Caco-2 (cell line): ENCODE results near the gene ZBTB26. TPM values are rescaled to one million over a fixed set of nuclear protein-coding genes. Genes with fewer than 3 reads are reported as not detected.

Experiments
- BruUV-seq: library from RNA; stranded (reverse); fragments of 400-500 nt; replicated peaks from 2 replicates; lab custom pipeline; 2021; lab: Mats Ljungman, UMichigan
- CTCF ChIA-PET: fragments of 300-600 bp; sonication (Branson Sonifier 250); formaldehyde crosslinking; loops from one replicate; lab custom pipeline; 2022; ENCODE audit warnings: antibody characterized with exemption; lab: Charles Lee
- POLR2A ChIA-PET: fragments of 300-600 bp; sonication (Branson Sonifier 250); formaldehyde crosslinking; loops from one replicate; lab custom pipeline; 2022; ENCODE audit warnings: antibody characterized with exemption; lab: Charles Lee
- DNase-seq, 2 experiments: peaks; one replicate each; pipeline versions ENCODE4 v3.0.0 to v3.0.0-alpha.2; 2020 to 2022
- H3K27me3 ChIP-seq: replicated peaks from 2 replicates; pipeline ENCODE4 v1.6.0; 2011; ENCODE audit warnings: low read length; ENCODE audit not compliant: control insufficient read depth, insufficient read depth
- H3K36me3 ChIP-seq: 2 replicates; pipeline ENCODE4 v1.5.1; 2011; ENCODE audit warnings: low read length; ENCODE audit not compliant: control insufficient read depth, insufficient read depth
- H3K4me1 ChIP-seq: fragments of 250-450 bp; sonication (Bioruptor Pico); 2 replicates; pipeline ENCODE4 v1.5.1; 2020; ENCODE audit warnings: mild to moderate bottlenecking
- H3K4me3 ChIP-seq: 2 replicates; pipeline ENCODE4 v1.5.1; 2011; ENCODE audit warnings: low read depth, mild to moderate bottlenecking, control low read depth, low read length
- H3K9me3 ChIP-seq: fragments of 250-450 bp; sonication (Bioruptor Pico); 2 replicates; pipeline ENCODE4 v1.5.1; 2020; ENCODE audit warnings: mild to moderate bottlenecking, moderate library complexity
- H3K27ac Mint-ChIP-seq: one replicate; pipeline ENCODE4 v1.8.0; 2022; ENCODE audit warnings: mixed read lengths; ENCODE audit not compliant: unreplicated experiment
- H3K27me3 Mint-ChIP-seq: one replicate; pipeline ENCODE4 v1.8.0; 2022; ENCODE audit warnings: mixed read lengths; ENCODE audit not compliant: insufficient read depth, unreplicated experiment
- H3K36me3 Mint-ChIP-seq: one replicate; pipeline ENCODE4 v1.8.0; 2022; ENCODE audit warnings: mild to moderate bottlenecking, mixed read lengths; ENCODE audit not compliant: insufficient read depth, unreplicated experiment
- H3K4me1 Mint-ChIP-seq: one replicate; pipeline ENCODE4 v1.8.0; 2022; ENCODE audit warnings: low read depth, mixed read lengths; ENCODE audit not compliant: unreplicated experiment
- H3K4me3 Mint-ChIP-seq: one replicate; pipeline ENCODE4 v1.8.0; 2022; ENCODE audit warnings: mild to moderate bottlenecking, moderate library complexity, mixed read lengths; ENCODE audit not compliant: unreplicated experiment
- H3K9me3 Mint-ChIP-seq: one replicate; pipeline ENCODE4 v1.8.0; 2022; ENCODE audit warnings: mixed read lengths; ENCODE audit not compliant: unreplicated experiment
- intact Hi-C: fragments of 100-400 bp; cut with micrococcal nuclease; formaldehyde crosslinking; loops from one replicate; pipeline ENCODE4 v1.10.0; 2022; ENCODE audit not compliant: unreplicated experiment
- total RNA-seq: library from RNA; stranded (reverse); gene quantifications from 2 replicates; pipeline ENCODE4 v1.2.3, GENCODE V29; 2022
- TF ChIP-seq, protein P1 (sequence below), 2 experiments: fragments of 200-600 bp in 1 of 2; IDR thresholded peaks; 1 replicate in 1 of 2; 2 replicates in 1 of 2; pipeline versions ENCODE4 v1.5.1 to v1.8.0; 2011 to 2022; ENCODE audit warnings: antibody characterized with exemption in 1 of 2, control low read depth in 1 of 2, inconsistent platforms in 1 of 2, low read depth in 1 of 2, low read length in 1 of 2, mild to moderate bottlenecking in 1 of 2, moderate library complexity in 1 of 2; ENCODE audit not compliant: insufficient read depth in 1 of 2, severe bottlenecking in 1 of 2, unreplicated experiment in 1 of 2

Gene ZBTB26
- total RNA-seq, 1 experiment from 2014 or later: 8.7 TPM

DNA sequence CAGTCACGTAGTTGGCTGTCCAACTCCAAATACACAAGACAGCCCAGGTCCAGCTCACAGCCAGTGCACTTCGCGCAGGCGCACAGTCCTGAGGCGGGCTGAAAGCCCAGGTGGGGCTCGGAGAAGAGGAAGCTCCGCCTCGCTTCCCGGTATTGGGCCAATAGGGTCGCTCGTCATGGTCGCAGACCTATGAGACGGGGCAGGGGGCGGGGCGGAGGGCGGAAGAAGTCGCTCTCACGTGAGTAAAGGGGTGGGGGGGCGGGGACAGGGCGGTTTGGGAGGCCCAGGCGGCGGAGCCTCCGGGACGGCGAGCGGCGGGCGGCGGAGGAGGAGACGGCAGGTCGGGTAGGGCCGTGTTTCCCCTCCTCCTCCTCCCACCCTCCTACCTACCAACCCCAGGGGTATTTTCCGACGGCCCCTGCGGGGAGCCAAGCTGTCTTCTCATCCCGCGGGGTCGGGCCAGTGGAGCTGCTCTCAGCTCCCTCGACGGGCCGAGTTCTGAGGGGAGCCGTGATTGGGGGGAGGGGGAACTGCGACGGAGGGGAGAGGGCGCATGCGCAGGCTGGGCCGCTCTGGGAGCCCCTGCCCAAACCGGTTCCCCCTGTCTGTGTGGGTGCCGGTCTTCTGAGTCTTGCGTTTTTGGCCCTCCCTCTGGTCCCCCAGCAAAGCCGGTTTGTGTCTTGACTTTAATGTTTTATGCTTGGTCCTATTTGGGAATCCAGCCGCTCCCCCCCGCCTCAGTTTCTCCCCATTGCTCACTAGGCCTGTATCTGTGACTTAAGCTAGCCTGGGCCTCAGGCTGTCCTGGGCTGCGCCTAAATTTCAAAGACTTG, 9.7 kb upstream of the ZBTB26 start, which contains the start of gene RABGAP1:
Gene RABGAP1, plus strand, starts transcription at position 272 of the 833 bp plus-strand sequence. CDS start 16,040 bp downstream, outside the sequence.
- Mint-ChIP-seq H3K27me3 (no peaks in the 10 kb centered on the region), H3K27ac (peak within 1 kb of the TSS; percentile 87), H3K4me1 (peaks cover 14% of the 10 kb centered on the region), H3K9me3 (no peaks in the 10 kb centered on the region), H3K4me3 (peak within 1 kb of the TSS; percentile 94), H3K36me3 (peaks cover 57% of the 10 kb centered on the region)
- Histone ChIP-seq H3K4me3 (peak within 1 kb of the TSS; percentile 80), H3K27me3 (no peaks in the 10 kb centered on the region), H3K9me3 (no peaks in the 10 kb centered on the region), H3K36me3 (peaks cover 1% of the 10 kb centered on the region; the same call in 1 of the 2 replicates), H3K4me1 (peaks cover 9% of the 10 kb centered on the region; the same call in 1 of the 2 replicates)
- BruUV-seq: no TSS peak
- ChIA-PET CTCF (interaction anchor here (0.7 kb wide), 2 partner anchors 10 to 28 kb away, joined by 3 to 4 read pairs; partner anchors contain the start of genes ZBTB26 and ZBTB6), POLR2A (interaction anchor here (0.5 to 1.8 kb wide), 14 partner anchors 9 to 749 kb away, joined by 3 to 36 read pairs (median 6); partner anchors contain the start of genes MRRF, PDCL, RBM18 and RC3H2)
- TF ChIP-seq, protein P1, sequence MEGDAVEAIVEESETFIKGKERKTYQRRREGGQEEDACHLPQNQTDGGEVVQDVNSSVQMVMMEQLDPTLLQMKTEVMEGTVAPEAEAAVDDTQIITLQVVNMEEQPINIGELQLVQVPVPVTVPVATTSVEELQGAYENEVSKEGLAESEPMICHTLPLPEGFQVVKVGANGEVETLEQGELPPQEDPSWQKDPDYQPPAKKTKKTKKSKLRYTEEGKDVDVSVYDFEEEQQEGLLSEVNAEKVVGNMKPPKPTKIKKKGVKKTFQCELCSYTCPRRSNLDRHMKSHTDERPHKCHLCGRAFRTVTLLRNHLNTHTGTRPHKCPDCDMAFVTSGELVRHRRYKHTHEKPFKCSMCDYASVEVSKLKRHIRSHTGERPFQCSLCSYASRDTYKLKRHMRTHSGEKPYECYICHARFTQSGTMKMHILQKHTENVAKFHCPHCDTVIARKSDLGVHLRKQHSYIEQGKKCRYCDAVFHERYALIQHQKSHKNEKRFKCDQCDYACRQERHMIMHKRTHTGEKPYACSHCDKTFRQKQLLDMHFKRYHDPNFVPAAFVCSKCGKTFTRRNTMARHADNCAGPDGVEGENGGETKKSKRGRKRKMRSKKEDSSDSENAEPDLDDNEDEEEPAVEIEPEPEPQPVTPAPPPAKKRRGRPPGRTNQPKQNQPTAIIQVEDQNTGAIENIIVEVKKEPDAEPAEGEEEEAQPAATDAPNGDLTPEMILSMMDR (IDR thresholded peaks at IDR 0.05; ENCODE audit: insufficient read depth in 1 of 2, low read depth in 1 of 2, low read length in 1 of 2, severe bottlenecking in 1 of 2, unreplicated experiment in 1 of 2): no peak
- DNase-seq: peak; percentile 98 to 99
- intact Hi-C loops: loop anchor here (1.0 kb wide), 3 partner anchors 10 to 36 kb away; partner anchors contain the start of genes RC3H2, ZBTB26 and ZBTB6

DNA sequence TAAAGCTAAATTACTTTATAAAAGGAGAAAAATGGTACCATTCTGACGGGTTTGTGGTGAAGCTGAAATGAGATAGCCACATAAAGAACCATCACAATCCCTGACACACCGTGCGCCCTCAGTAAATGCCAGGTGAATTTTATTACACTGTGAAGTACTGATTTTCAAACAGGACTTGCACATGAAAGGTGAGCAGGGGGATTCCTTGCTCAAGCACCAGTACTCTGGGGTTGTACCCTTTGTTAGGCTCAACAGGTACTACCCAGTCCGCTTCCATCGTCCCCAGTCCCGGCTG, 9.1 kb upstream of the ZBTB26 start:
- Histone ChIP-seq H3K4me1 (peaks cover 9% of the 10 kb centered on the region; the same call in 1 of the 2 replicates), H3K36me3 (peaks cover 1% of the 10 kb centered on the region; the same call in 1 of the 2 replicates), H3K4me3 (peak overlapping the region; percentile 27), H3K27me3 (no peaks in the 10 kb centered on the region), H3K9me3 (no peaks in the 10 kb centered on the region)
- H3K9me3 Mint-ChIP-seq: no peaks in the 10 kb centered on the region
- H3K27ac Mint-ChIP-seq: peak overlapping the region; percentile 87
- POLR2A ChIA-PET: interaction anchor here (0.5 to 1.8 kb wide), 15 partner anchors 9 to 1206 kb away, joined by 3 to 36 read pairs (median 6); partner anchors contain the start of genes MRRF, PDCL, RBM18 and RC3H2
- CTCF ChIA-PET: interaction anchor here (0.7 kb wide), 2 partner anchors 9 to 28 kb away, joined by 3 to 4 read pairs; partner anchors contain the start of genes ZBTB26 and ZBTB6
- TF ChIP-seq, protein P1 (IDR thresholded peaks at IDR 0.05; ENCODE audit: insufficient read depth in 1 of 2, low read depth in 1 of 2, low read length in 1 of 2, severe bottlenecking in 1 of 2, unreplicated experiment in 1 of 2): no peak
- H3K4me3 Mint-ChIP-seq: peak overlapping the region; percentile 94
- H3K27me3 Mint-ChIP-seq: no peaks in the 10 kb centered on the region
- H3K36me3 Mint-ChIP-seq: peaks cover 54% of the 10 kb centered on the region
- DNase-seq: no peak
- no TSS peak for BruUV-seq
- peaks cover 14% of the 10 kb centered on the region for H3K4me1 Mint-ChIP-seq
- intact Hi-C loops: loop anchor here (1.0 kb wide), 3 partner anchors 9 to 35 kb away; partner anchors contain the start of genes RC3H2, ZBTB26 and ZBTB6

DNA sequence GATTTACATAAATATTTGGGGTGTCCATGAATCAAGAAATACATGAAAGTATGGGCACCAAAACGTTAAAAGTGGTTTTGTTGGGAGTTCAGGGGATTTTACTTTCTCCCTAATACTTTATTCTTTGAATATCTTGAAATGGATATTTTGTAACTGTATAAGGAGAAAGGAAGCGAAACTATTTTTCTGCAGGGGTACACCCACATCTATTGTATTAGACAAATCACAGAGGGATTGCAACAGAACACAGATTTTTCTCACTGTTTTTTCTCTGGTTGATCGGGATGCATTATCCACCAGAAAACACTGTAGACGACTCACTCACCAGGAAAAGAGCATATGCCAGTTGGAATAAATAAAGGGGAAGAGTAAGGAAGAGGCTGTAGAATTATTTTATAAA, 8.3 kb upstream of the ZBTB26 start:
- peaks cover 48% of the 10 kb centered on the region for H3K36me3 Mint-ChIP-seq
- no peaks in the 10 kb centered on the region for H3K9me3 Mint-ChIP-seq
- POLR2A ChIA-PET: interaction anchor here (1.8 kb wide), 1 partner anchor 8 kb away, joined by 36 read pairs; the partner anchor contains the start of gene ZBTB26
- Histone ChIP-seq H3K4me3 (no peak overlapping the region), H3K9me3 (no peaks in the 10 kb centered on the region), H3K27me3 (no peaks in the 10 kb centered on the region), H3K36me3 (peaks cover 1% of the 10 kb centered on the region; the same call in 1 of the 2 replicates), H3K4me1 (peaks cover 9% of the 10 kb centered on the region; the same call in 1 of the 2 replicates)
- DNase-seq: no peak
- BruUV-seq: no TSS peak
- intact Hi-C loops: no loop called here
- TF ChIP-seq, protein P1 (IDR thresholded peaks at IDR 0.05; ENCODE audit: insufficient read depth in 1 of 2, low read depth in 1 of 2, low read length in 1 of 2, severe bottlenecking in 1 of 2, unreplicated experiment in 1 of 2): no peak
- H3K4me1 Mint-ChIP-seq: peaks cover 14% of the 10 kb centered on the region
- CTCF ChIA-PET: no interaction called here
- H3K27ac Mint-ChIP-seq: peak overlapping the region; percentile 20
- peak overlapping the region; percentile 49 for H3K4me3 Mint-ChIP-seq
- no peaks in the 10 kb centered on the region for H3K27me3 Mint-ChIP-seq
